ENCODE measurements around the gene QSER1. TPM values are rescaled to one million over a fixed set of nuclear protein-coding genes. Genes with fewer than 3 reads are reported as not detected.

Gene QSER1
- total and polyA plus RNA-seq, 9 of the 15 experiments (the other 6 are each of a cell fraction or from before 2014, with no cell fraction given), result 5.8 to 33.6 (median 22.3) TPM

DNA sequence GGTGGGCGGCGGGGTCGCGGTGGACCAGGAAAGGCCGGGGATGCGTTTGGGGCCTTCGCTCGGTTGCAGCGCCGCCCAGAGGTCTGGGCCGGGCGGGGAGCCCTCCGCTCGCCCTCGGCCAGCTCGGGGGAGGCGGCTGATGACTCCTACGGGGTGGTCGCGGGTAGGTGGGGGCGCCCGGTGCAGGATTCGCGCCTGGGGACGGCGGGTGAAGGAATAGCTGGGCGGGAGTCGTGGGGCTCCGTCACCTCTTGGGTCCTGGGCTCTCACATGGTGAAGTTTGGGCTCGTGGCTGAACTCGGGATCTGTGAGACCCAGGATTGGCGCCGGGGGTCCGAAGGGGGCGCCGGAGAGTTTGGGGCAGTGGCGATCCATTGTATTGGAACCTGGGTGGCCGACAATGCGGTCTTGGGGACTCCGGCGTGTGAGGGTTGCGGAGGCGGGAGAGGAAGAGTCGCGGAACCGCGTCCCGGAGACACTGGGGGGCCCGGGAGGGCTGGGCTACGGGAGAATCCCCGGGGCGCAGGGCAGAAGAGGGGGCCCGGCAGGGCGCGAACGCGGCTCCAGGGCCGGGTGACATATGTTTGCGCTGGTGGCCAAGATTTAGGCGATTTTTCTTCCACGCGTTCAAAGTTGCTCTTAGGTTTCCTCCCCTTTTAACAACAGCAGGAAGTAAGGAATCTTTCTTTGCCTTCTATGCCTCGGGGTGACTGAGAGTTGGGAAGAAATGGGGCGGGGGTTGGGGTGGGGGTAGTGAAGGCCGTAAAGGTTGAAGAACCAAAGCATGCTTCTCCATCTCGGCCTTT lies 935 bp downstream of the QSER1 start (continued):
- TF ChIP-seq HSF4 (CRISPR knock-in tag; IDR thresholded peaks at IDR 0.05; ENCODE audit: borderline replicate concordance) (no peak), PHF8 (IDR thresholded peaks at IDR 0.05; ENCODE audit: borderline replicate concordance, low read length) (peak; percentile 46), XRCC3 (IDR thresholded peaks at IDR 0.05) (no peak), HEY1 (CRISPR knock-in tag; IDR thresholded peaks at IDR 0.05; ENCODE audit: borderline replicate concordance) (no peak), ZNF384 (IDR thresholded peaks at IDR 0.05; ENCODE audit: low read depth, low read length) (no peak), MBD2 (IDR thresholded peaks at IDR 0.05; ENCODE audit: borderline replicate concordance, low read depth) (no peak), RBM22 (IDR thresholded peaks at IDR 0.05; ENCODE audit: low read depth, low read length, poor library complexity, severe bottlenecking) (peak; percentile 67), HOXB6 (CRISPR knock-in tag; IDR thresholded peaks at IDR 0.05; ENCODE audit: borderline replicate concordance) (no peak), FOXJ2 (tag; IDR thresholded peaks at IDR 0.05) (no peak), BRD4 (IDR thresholded peaks at IDR 0.05) (0 out of 2 replicates have a peak, but pooled peaks have one; percentile 37), FOXK1 (CRISPR knock-in tag; IDR thresholded peaks at IDR 0.05; ENCODE audit: borderline replicate concordance) (no peak), TSC22D4 (tag; IDR thresholded peaks at IDR 0.05) (no peak), CXXC5 (CRISPR knock-in tag; IDR thresholded peaks at IDR 0.05) (peak; percentile 29; the same call in 1 of the 2 replicates), NR3C1 (CRISPR knock-in tag; IDR thresholded peaks at IDR 0.05) (peak; percentile 61; the same call in 1 of the 2 replicates), OTX1 (CRISPR knock-in tag; IDR thresholded peaks at IDR 0.05) (0 out of 2 replicates have a peak, but pooled peaks have one; percentile 9), ZFPM2 (CRISPR knock-in tag; IDR thresholded peaks at IDR 0.05) (no peak)
- TF ChIP-seq, protein P1, sequence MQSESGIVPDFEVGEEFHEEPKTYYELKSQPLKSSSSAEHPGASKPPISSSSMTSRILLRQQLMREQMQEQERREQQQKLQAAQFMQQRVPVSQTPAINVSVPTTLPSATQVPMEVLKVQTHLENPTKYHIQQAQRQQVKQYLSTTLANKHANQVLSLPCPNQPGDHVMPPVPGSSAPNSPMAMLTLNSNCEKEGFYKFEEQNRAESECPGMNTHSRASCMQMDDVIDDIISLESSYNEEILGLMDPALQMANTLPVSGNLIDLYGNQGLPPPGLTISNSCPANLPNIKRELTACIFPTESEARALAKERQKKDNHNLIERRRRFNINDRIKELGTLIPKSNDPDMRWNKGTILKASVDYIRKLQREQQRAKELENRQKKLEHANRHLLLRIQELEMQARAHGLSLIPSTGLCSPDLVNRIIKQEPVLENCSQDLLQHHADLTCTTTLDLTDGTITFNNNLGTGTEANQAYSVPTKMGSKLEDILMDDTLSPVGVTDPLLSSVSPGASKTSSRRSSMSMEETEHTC (IDR thresholded peaks at IDR 0.05), result no peak
- TF ChIP-seq, protein P2, sequence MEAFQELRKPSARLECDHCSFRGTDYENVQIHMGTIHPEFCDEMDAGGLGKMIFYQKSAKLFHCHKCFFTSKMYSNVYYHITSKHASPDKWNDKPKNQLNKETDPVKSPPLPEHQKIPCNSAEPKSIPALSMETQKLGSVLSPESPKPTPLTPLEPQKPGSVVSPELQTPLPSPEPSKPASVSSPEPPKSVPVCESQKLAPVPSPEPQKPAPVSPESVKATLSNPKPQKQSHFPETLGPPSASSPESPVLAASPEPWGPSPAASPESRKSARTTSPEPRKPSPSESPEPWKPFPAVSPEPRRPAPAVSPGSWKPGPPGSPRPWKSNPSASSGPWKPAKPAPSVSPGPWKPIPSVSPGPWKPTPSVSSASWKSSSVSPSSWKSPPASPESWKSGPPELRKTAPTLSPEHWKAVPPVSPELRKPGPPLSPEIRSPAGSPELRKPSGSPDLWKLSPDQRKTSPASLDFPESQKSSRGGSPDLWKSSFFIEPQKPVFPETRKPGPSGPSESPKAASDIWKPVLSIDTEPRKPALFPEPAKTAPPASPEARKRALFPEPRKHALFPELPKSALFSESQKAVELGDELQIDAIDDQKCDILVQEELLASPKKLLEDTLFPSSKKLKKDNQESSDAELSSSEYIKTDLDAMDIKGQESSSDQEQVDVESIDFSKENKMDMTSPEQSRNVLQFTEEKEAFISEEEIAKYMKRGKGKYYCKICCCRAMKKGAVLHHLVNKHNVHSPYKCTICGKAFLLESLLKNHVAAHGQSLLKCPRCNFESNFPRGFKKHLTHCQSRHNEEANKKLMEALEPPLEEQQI (IDR thresholded peaks at IDR 0.05), result no peak
- TF ChIP-seq, protein P3, sequence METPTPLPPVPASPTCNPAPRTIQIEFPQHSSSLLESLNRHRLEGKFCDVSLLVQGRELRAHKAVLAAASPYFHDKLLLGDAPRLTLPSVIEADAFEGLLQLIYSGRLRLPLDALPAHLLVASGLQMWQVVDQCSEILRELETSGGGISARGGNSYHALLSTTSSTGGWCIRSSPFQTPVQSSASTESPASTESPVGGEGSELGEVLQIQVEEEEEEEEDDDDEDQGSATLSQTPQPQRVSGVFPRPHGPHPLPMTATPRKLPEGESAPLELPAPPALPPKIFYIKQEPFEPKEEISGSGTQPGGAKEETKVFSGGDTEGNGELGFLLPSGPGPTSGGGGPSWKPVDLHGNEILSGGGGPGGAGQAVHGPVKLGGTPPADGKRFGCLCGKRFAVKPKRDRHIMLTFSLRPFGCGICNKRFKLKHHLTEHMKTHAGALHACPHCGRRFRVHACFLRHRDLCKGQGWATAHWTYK (CRISPR knock-in tag; IDR thresholded peaks at IDR 0.05), result no peak
- TF ChIP-seq, protein P4, sequence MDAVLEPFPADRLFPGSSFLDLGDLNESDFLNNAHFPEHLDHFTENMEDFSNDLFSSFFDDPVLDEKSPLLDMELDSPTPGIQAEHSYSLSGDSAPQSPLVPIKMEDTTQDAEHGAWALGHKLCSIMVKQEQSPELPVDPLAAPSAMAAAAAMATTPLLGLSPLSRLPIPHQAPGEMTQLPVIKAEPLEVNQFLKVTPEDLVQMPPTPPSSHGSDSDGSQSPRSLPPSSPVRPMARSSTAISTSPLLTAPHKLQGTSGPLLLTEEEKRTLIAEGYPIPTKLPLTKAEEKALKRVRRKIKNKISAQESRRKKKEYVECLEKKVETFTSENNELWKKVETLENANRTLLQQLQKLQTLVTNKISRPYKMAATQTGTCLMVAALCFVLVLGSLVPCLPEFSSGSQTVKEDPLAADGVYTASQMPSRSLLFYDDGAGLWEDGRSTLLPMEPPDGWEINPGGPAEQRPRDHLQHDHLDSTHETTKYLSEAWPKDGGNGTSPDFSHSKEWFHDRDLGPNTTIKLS (IDR thresholded peaks at IDR 0.05; ENCODE audit: borderline replicate concordance, low read depth), result no peak
